ENCODE results near the gene CASTOR2.
A peak's percentile ranks its signal among the peaks of the same experiment; 100 is the strongest.
"Not testable (repeated sequence)": the region's sequence is repeated elsewhere in the genome, so short reads cannot be mapped to it uniquely, and the experiment has no call there.

CASTOR2 gene

DNA sequence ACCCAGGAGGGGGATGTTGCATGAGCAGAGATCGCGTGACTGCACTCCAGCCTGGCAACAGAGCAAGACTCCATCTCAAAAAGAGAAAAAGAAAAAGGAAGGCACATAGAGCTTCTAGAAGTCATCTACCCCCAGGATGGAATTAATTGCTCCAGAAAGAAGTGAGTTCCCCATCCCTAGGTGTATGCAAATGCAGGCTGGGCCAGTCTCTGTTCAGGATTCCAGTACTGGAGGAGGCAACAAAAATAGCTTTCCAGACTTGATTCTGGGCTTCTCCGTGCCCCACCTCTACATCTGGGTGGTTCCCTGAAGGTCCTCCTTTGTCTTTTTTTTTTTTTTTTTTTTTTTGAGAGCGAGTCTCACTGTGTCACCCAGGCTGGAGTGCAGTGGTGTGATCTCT is 28.6 kb downstream of the CASTOR2 start:
- peak overlapping the region; percentile 73 for H3K27ac ChIP-seq
- no peak for TF ChIP-seq ZFX (IDR thresholded peaks at IDR 0.05)
- TF ChIP-seq, protein P1, sequence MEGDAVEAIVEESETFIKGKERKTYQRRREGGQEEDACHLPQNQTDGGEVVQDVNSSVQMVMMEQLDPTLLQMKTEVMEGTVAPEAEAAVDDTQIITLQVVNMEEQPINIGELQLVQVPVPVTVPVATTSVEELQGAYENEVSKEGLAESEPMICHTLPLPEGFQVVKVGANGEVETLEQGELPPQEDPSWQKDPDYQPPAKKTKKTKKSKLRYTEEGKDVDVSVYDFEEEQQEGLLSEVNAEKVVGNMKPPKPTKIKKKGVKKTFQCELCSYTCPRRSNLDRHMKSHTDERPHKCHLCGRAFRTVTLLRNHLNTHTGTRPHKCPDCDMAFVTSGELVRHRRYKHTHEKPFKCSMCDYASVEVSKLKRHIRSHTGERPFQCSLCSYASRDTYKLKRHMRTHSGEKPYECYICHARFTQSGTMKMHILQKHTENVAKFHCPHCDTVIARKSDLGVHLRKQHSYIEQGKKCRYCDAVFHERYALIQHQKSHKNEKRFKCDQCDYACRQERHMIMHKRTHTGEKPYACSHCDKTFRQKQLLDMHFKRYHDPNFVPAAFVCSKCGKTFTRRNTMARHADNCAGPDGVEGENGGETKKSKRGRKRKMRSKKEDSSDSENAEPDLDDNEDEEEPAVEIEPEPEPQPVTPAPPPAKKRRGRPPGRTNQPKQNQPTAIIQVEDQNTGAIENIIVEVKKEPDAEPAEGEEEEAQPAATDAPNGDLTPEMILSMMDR (conservative IDR thresholded peaks at IDR 0.05): no peak

DNA sequence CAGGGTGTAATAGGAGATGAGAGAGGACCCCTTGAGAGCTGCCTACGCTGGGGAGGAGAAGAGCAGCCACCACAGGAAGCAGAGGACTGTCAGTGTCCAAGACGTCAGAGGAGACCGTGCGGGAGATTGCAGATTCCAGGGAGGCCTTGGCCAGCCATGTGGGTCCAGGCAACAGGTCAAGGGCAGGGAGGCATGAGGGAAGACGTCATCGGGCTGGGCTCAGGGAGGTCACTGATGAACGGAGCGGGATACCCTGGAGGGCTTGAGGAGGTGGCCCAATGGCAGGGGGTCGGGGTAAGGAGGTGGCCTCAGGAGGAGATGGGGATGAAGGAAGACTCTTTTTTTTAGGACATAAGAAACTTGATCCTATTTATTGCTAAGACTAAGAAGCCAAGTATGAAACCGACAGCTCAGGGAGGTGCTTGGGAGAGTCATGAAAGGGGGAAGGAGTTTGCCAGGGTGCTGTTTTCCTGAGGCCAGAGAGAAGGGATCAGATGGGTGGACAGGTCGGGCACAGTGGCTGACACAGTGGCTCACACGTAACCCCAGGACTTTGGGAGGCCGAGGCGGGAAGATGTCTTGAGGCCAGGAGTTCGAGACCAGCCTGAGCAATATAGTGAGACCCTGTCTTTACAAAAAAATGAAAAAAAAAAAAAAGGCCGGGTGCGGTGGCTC is 30.5 kb downstream of the CASTOR2 start:
- peak overlapping the region; percentile 73 for H3K27ac ChIP-seq

DNA sequence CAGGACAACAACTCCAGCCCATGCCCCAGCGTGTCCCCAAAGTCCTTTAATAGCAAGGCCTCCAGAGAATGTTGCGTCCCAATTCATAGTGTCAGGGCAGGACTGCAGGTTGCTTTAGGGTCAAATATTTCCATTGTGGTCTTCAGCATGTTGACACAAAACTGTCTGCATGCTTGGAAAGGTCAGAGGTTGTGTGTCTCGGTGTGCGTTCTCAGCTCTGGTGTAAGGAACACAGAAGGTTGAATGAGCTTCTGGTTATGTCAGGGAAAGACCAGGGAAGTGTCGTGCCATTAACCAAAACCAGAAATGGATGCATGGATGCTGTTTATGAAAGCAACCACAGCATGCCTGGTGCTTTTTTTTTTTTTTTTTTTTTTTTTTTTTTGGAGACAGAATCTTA is 31.9 kb downstream of the CASTOR2 start:
- not testable (repeated sequence) for H3K27ac ChIP-seq

DNA sequence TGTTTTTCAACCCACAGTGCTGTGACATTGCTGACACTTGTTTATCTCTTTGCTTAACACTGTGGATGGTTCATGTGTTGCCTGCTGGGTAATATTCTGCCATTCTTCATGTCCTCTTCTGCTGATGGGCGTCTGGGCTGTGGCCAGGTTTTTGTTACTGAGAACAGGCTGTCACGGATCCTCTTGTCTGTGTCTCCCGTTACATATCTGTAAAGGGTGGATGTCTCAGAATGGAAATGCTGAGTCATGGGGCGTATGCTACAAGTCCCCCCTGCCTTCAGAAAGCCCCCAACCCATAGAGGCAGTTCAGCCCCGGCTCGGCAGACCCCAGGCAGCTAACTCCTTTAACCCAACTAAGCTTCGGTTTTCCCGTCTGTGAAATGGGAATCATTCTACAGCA is 33.3 kb downstream of the CASTOR2 start:
- 0 out of 2 replicates have a peak overlapping the region, but pooled peaks have one; percentile 4 for H3K27ac ChIP-seq

DNA sequence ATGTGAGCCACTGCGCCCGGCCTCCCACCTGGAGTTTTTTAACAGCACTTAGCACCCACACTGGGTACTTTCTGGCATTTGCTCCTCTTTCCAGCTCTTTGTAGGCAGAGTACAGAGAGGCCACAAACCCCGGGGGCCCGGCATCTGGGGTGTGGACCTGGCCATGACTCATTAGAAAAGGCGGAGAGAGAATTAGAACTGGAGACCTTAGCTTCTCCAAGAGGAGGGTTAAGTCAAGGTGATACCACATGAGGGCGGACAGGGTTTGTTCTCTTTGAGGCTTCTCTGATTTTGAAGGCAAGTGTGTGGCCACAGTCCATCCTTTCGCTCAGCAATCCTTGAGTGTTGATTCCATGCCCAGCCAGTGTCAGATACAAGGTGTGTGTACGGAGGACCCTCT is 36.9 kb downstream of the CASTOR2 start:
- H3K27ac ChIP-seq: not testable (repeated sequence)

DNA sequence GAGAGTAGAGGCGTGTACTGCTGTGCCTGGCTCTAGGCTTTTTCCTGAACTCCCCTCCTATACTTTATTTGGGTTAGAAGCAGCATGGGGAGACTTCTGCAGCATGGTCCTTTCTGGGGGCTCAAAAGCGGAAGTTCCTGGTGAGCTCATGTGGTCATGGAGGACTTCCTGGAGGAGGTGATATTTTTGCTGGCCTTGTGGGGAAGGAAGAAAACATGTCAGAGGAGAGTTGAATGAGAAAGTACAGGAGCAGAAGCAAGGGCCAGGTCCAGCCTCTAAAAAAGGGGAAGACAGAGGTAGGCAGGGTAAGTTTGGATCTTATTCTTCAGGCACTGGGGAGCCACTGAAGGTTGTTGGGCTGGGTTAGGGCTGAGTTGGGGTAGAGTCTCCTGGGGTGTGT is 45.5 kb downstream of the CASTOR2 start:
- TF ChIP-seq, protein P1 (conservative IDR thresholded peaks at IDR 0.05): no peak
- TF ChIP-seq ZFX (IDR thresholded peaks at IDR 0.05): no peak
- no peak overlapping the region for H3K27ac ChIP-seq

DNA sequence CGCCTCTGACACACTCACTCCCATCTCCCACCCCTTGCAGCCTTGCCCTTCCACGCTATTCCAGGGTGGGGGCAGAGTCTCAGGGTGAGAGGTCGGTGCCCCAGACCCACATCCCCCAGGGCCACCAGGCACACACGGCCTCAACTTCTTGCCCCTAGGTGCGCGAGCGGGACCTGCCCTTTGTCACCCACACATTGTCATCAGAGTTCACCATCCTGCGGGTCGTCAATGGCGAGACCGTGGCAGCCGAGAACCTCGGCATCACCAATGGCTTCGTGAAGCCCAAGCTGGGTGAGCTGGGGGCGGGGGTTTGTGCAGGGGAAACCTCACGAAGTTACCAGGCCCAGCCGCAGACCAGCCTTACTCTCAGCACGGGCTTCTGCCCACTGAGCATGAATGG is 53.3 kb downstream of the CASTOR2 start:
- no peak overlapping the region for H3K27ac ChIP-seq
- no peak for TF ChIP-seq ZFX (IDR thresholded peaks at IDR 0.05)
- TF ChIP-seq, protein P1 (conservative IDR thresholded peaks at IDR 0.05): no peak

DNA sequence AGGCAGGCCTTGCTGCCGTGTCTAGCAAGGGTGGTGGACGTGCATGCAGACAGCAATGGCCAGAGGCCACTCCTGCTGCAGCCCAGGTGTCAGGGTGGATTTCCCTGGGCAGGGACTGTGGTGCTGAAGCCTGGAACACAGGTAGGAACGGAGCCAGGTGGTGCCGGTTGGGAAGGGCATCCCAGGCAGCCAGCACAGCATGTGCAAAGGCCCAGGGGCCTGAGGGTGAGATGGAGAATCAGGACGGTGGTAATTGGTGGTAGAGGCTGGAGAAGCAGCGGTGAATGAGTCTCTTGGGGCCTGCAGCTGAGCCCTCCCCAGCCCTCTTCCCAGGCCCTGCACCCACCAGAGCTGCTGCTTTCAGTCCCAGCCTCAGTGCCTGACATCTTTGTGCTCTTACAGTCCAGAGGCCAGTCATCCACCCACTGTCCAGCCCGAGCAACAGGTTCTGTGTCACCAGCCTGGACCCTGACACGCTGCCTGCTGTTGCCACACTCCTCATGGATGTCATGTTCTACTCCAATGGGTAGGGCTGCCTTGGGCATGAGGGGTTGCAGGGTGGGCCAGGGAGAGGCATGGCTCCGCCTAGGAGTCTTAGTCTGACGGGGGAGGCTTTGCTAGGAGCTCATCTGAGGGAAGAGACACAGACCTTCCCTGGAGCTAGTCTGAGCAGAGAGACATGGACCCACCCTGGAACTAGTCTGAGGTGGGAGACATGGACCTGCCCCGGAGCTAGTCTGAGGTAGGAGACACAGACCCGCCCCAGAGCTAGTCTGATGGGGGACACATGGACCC is 54.3 kb downstream of the CASTOR2 start:
- TF ChIP-seq, protein P1 (conservative IDR thresholded peaks at IDR 0.05): no peak
- TF ChIP-seq ZFX (IDR thresholded peaks at IDR 0.05): no peak
- no peak overlapping the region for H3K27ac ChIP-seq

DNA sequence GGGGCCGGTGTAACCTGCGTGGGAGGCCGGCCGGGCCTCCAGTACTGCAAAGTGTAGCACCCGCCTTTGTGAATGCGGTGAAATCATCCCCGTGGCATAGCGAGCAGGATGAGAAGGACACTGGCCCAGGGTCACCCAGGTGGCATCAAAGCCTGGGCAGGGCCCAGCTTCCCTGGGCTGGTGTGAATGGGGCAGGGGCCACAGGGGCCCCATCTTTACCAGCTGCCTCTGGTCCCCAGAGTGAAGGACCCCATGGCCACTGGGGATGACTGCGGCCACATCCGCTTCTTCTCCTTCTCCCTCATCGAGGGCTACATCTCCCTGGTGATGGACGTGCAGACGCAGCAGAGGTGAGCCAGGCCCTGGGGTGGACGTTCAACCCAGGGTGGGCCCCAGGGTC is 55.3 kb downstream of the CASTOR2 start:
- no peak overlapping the region for H3K27ac ChIP-seq
- TF ChIP-seq, protein P1 (conservative IDR thresholded peaks at IDR 0.05): no peak
- TF ChIP-seq ZFX (IDR thresholded peaks at IDR 0.05): no peak

Measured in C4-2B (cell line).